Fibroblast of lung (primary cell): ENCODE results near the gene SMG6.

Experiments
- EZH2 ChIP-seq: IDR thresholded peaks from 2 replicates; pipeline ENCODE4 v1.5.1; 2012; ENCODE audit warnings: low read length, control low read depth, mild to moderate bottlenecking; ENCODE audit errors: missing control alignments
- TF ChIP-seq, protein P1 (sequence below), 2 donors: IDR thresholded peaks in 1 of 2; conservative IDR thresholded peaks in 1 of 2; 1 replicate in 1 of 2; 2 replicates in 1 of 2; pipeline ENCODE4 v1.5.1; 2011 to 2012; ENCODE audit warnings: low read length in 2 of 2, control low read depth in 1 of 2, inconsistent platforms in 1 of 2, low read depth in 1 of 2, mild to moderate bottlenecking in 1 of 2

DNA sequence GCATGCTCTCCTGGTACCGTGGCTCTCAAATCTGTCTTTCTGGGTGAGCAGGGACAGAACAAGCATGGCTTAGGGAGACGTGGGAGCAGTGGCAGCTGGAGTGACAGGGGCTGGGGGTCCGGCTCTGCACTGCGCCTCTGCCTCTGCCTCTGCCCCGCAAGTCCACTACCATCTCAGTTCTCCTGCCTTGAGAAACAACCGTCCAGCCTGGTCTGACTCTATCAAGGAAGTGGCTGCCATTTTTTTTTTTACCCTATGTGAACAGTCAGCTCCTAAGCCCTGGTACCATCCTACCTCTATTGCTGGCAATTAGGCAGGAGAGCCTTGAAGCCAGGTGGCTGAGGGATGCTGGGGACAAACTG, 232.6 kb downstream of the SMG6 start:
- TF ChIP-seq, protein P1, sequence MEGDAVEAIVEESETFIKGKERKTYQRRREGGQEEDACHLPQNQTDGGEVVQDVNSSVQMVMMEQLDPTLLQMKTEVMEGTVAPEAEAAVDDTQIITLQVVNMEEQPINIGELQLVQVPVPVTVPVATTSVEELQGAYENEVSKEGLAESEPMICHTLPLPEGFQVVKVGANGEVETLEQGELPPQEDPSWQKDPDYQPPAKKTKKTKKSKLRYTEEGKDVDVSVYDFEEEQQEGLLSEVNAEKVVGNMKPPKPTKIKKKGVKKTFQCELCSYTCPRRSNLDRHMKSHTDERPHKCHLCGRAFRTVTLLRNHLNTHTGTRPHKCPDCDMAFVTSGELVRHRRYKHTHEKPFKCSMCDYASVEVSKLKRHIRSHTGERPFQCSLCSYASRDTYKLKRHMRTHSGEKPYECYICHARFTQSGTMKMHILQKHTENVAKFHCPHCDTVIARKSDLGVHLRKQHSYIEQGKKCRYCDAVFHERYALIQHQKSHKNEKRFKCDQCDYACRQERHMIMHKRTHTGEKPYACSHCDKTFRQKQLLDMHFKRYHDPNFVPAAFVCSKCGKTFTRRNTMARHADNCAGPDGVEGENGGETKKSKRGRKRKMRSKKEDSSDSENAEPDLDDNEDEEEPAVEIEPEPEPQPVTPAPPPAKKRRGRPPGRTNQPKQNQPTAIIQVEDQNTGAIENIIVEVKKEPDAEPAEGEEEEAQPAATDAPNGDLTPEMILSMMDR (conservative IDR thresholded peaks at IDR 0.05 in 1 of 2, IDR thresholded peaks at IDR 0.05 in 1 of 2; ENCODE audit: low read depth in 1 of 2, low read length in 2 of 2), result no peak
- no peak for TF ChIP-seq EZH2
